GM19023 (cell line): ENCODE results near the gene SREBF1.

Source experiments
- ATAC-seq: cut with Tn5 transposase; IDR thresholded peaks from one replicate; pipeline ENCODE4 v1.9.1; 2021; ENCODE audit warnings: mild to moderate bottlenecking, moderate library complexity; ENCODE audit not compliant: unreplicated experiment

The SREBF1 gene

GRCh38 chr17:17767154-17767869 lies 69.5 kb downstream of the SREBF1 start:
- no peak for ATAC-seq

- ATAC-seq, result no peak
Observed at GRCh38 chr17:17766744-17767120, 70.1 kb downstream of the SREBF1 start.

GRCh38 chr17:17766077-17766743 lies 70.6 kb downstream of the SREBF1 start:
- no peak for ATAC-seq

GRCh38 chr17:17765359-17766076 lies 71.3 kb downstream of the SREBF1 start:
- ATAC-seq, result no peak

- no peak for ATAC-seq
Observed at GRCh38 chr17:17763734-17764133, 73.1 kb downstream of the SREBF1 start.

- no peak for ATAC-seq
Observed at GRCh38 chr17:17763136-17763535, 73.7 kb downstream of the SREBF1 start.

GRCh38 chr17:17762744-17763105 lies 74.1 kb downstream of the SREBF1 start:
- ATAC-seq, result no peak
